T-helper 2 cell treated with Interferon-gamma antibody and Interleukin-4, amounts not matched to agents 5 μg/mL and 100 μg/mL, for 36 hours (primary cell): ENCODE data around the gene OR1M1.
"Not testable (repeated sequence)": the region's sequence is repeated elsewhere in the genome, so short reads cannot be mapped to it uniquely, and the experiment has no call there.

Source experiments
- DNase-seq: peaks from one replicate; pipeline ENCODE4 v3.0.0; 2021; ENCODE audit warnings: low spot score
- H3K27ac Mint-ChIP-seq: one replicate; pipeline ENCODE4 v1.8.0; 2021; ENCODE audit warnings: mild to moderate bottlenecking, mixed read lengths
- H3K27me3 Mint-ChIP-seq: one replicate; pipeline ENCODE4 v1.8.0; 2021; ENCODE audit warnings: low read depth, mixed read lengths
- H3K36me3 Mint-ChIP-seq: one replicate; pipeline ENCODE4 v1.8.0; 2021; ENCODE audit warnings: low read depth, mixed read lengths
- H3K4me1 Mint-ChIP-seq: one replicate; pipeline ENCODE4 v1.8.0; 2021; ENCODE audit warnings: low read depth, mixed read lengths
- H3K4me3 Mint-ChIP-seq: one replicate; pipeline ENCODE4 v1.8.0; 2022; ENCODE audit warnings: mild to moderate bottlenecking, moderate library complexity, mixed read lengths
- H3K9me3 Mint-ChIP-seq: one replicate; pipeline ENCODE4 v1.8.0; 2021; ENCODE audit warnings: mixed read lengths

The OR1M1 gene, protein sequence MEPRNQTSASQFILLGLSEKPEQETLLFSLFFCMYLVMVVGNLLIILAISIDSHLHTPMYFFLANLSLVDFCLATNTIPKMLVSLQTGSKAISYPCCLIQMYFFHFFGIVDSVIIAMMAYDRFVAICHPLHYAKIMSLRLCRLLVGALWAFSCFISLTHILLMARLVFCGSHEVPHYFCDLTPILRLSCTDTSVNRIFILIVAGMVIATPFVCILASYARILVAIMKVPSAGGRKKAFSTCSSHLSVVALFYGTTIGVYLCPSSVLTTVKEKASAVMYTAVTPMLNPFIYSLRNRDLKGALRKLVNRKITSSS

DNA sequence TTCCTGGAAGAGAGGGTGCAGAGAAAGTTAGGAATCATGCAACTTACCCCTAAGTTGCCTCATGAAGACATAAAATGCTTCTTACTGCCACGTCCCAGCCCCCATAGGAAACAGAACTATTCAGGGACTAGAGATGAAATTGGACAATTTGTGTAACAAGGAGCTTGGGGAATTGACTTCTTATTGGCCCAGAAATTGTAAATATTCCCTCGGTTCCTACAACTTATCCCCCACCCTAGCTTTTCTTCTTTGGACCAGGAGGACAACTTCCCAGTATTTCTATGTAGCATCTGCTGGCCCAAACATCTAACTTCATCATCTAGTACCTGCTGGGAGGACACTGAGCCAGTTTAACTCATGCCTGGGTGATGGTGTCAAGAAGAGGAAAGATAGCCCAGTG lies at the start of gene OR1M1:
OR1M1 (plus strand) TSS at position 301 of the 400 bp plus-strand sequence. CDS start 6,184 bp downstream, outside the sequence.
- no peak for DNase-seq
- Mint-ChIP-seq H3K36me3 (no peaks in the 10 kb centered on the region), H3K4me3 (no peak within 1 kb of the TSS), H3K4me1 (no peaks in the 10 kb centered on the region), H3K9me3 (no peaks in the 10 kb centered on the region), H3K27me3 (no peaks in the 10 kb centered on the region), H3K27ac (no peak within 1 kb of the TSS)

DNA sequence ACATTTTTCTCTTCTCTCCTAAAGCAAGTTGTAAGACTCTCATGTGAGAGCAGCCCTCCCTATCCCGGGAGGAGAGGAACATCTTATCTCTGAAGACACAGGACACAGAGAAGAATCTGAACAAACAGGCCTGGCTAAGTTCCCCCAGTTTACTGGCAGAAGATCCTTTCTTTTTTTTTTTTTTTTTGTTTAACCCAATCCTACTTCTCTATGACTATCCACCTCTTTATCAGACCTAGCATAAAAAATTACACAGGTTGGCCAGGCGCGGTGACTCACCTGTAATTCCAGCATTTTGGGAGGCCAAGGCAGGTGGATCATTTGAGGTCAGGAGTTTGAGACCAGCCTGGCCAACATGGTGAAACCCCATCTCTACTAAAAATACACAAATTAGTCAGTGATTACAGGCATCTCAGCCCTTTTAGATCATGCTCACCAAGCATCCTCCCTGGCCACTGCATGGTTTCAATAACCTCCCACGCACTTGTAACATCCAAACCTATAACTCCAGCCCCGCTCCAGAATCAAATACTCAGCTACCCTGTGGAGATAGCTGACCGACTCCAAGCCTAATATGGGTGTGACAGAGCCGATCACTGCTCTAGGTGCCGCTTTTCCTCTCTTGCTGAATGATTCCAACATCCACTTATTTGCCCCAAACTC lies 49.3 kb upstream of the OR1M1 start:
- Mint-ChIP-seq H3K4me3 (no peak overlapping the region), H3K27ac (no peak overlapping the region), H3K36me3 (no peaks in the 10 kb centered on the region)

DNA sequence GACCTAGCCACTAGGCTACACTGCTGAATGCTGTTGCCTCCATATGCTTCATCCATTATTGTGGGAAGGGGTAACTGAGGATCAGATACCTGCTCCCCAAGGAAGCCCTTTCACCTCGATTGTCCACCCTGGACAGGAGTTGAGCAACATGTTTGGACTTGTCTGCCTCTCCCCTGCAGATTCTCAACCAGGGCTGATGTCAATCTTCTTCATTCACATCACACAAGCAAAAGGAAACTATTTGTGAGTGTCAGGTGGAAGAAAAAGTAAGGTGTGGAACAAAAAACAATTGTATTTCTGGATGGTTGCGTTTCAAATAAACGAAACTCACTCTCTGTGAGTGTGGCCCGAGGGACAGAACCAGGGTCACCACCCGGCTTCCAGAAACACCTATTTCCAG lies 47.1 kb upstream of the OR1M1 start:
- Mint-ChIP-seq H3K27me3 (no peaks in the 10 kb centered on the region), H3K9me3 (no peaks in the 10 kb centered on the region), H3K27ac (no peak overlapping the region), H3K4me3 (no peak overlapping the region), H3K4me1 (no peaks in the 10 kb centered on the region), H3K36me3 (no peaks in the 10 kb centered on the region)
- no peak for DNase-seq

More for the DNA sequence above, 49.3 kb upstream of the OR1M1 start:
- Mint-ChIP-seq H3K4me1 (no peaks in the 10 kb centered on the region), H3K9me3 (no peaks in the 10 kb centered on the region), H3K27me3 (no peaks in the 10 kb centered on the region)
- no peak for DNase-seq

DNA sequence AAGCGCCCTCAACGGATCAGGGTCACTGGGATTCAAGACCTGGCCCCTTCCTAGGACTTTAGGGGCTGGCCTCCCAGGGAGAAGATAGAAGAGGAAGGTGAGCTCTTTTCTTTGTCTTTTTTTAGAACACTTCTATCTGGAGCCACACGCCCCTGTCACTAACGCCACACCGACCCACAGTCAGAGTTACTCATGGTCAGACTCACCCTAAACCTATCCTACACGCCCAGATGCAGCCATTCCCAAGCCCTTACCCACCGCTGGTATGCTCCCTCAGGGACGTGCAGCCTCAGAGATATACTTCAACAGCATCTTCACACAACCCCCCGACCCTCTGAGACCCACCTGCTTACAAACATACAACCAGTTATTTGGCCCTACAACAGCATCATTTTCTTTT lies 46.7 kb upstream of the OR1M1 start:
- Mint-ChIP-seq H3K4me1 (no peaks in the 10 kb centered on the region), H3K27ac (no peak overlapping the region), H3K4me3 (no peak overlapping the region), H3K36me3 (no peaks in the 10 kb centered on the region), H3K9me3 (no peaks in the 10 kb centered on the region), H3K27me3 (no peaks in the 10 kb centered on the region)
- DNase-seq: no peak

DNA sequence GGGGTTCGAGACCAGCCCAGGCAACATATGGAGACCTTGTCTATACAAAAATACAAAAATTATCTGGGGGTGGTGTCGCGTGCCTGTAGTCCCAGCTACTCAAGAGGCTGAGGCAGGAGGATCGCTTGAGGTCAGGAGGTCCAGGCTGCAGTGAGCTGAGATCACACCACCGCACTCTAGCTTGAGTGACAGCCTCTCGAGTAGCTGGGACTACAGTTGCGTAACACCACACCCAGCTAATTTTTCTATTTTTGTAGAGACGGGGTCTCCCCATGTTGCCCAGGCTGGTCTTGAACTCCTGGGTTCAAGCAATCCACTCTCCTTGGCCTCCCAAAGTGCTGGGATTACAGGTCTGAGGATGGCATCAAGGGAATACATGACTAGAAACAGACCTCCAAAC lies 45.8 kb upstream of the OR1M1 start:
- Mint-ChIP-seq H3K36me3 (no peaks in the 10 kb centered on the region), H3K4me1 (no peaks in the 10 kb centered on the region), H3K27me3 (no peaks in the 10 kb centered on the region), H3K27ac (no peak overlapping the region), H3K9me3 (no peaks in the 10 kb centered on the region), H3K4me3 (no peak overlapping the region)
- no peak for DNase-seq

DNA sequence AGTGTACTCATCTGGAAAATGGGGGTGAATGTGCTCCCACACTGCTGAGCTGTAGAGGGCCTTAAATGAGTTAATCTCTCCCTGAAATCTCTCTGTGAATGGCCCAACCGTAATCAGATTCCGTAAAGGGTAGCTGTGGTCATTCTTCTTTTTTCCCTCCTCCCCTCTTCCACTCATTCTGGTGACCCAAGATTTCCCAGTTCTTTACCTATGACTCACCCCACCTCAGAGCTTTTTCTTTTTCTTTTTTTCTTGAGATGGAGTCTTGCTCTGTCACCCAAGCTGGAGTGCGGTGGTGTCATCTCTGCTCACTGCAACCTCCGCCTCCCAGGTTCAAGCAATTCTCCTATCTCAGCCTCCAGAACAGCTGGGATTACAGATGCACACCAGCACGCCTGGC lies 43.3 kb upstream of the OR1M1 start:
- H3K27ac Mint-ChIP-seq: no peak overlapping the region
- no peaks in the 10 kb centered on the region for H3K4me1 Mint-ChIP-seq
- no peaks in the 10 kb centered on the region for H3K27me3 Mint-ChIP-seq
- no peaks in the 10 kb centered on the region for H3K36me3 Mint-ChIP-seq
- H3K9me3 Mint-ChIP-seq: no peaks in the 10 kb centered on the region
- no peak overlapping the region for H3K4me3 Mint-ChIP-seq
- no peak for DNase-seq

DNA sequence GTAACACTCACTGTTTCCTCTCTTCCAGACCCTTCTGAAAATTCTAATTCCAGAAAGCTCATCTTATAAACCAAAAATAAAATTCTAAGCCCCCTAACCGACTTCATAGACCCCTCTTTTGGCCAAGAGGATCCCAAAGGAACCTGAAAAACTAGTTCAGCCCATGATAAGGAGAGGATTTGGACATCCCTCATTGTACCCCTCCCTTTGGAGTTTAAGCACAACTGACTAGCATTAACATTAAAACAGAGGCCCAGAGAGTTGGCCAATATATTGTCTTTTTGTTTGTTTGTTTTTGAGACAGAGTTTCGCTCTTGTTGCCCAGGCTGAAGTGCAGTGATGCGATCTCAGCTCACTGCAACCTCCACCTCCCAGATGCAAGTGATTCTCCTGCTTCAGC lies 42.4 kb upstream of the OR1M1 start:
- Mint-ChIP-seq H3K4me1 (no peaks in the 10 kb centered on the region), H3K27ac (no peak overlapping the region), H3K27me3 (no peaks in the 10 kb centered on the region), H3K36me3 (no peaks in the 10 kb centered on the region), H3K4me3 (no peak overlapping the region), H3K9me3 (no peaks in the 10 kb centered on the region)
- no peak for DNase-seq

DNA sequence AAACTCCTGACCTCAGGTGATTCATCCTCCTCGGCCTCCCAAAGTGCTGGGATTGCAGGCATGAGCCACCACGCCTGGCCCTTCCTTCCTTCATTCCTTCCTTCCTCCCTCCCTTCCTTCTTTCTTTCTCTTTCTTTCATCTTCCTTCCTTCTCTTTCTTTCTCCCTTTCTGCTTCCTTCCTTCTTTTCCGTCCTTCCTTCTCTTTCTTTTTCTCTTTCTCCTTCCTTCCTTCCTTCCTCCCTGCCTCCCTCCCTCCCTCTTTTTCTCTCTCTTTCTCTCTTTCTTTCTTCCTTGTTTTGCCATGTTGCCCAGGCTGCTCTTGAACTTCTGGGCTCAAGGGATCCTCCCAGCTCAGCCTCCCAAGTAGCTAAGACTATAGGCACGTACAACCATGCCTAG lies 40.2 kb upstream of the OR1M1 start:
- Mint-ChIP-seq H3K27me3 (no peaks in the 10 kb centered on the region), H3K4me1 (no peaks in the 10 kb centered on the region), H3K9me3 (no peaks in the 10 kb centered on the region), H3K36me3 (no peaks in the 10 kb centered on the region), H3K27ac (no peak overlapping the region), H3K4me3 (no peak overlapping the region)
- DNase-seq: no peak

DNA sequence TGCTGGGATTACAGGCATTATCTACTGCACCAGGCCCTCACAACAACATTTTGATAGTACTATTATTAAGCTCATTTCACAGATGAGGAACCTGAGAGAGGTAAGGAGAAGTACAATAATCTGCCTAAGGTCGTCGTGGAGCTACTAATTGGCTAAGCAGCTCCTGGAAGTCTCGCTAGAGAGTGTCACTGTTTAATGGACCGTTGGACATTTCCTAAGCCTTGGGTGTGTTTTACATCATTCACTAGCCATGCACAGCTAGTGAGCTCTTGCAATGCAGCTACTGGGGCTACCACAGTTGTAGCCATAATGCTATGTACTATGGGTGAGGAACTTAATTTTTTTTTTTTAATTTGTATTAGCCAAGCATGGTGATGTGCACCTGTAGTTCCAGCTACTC lies 34.0 kb upstream of the OR1M1 start:
- DNase-seq: no peak
- no peaks in the 10 kb centered on the region for H3K36me3 Mint-ChIP-seq
- no peaks in the 10 kb centered on the region for H3K4me1 Mint-ChIP-seq
- no peak overlapping the region for H3K4me3 Mint-ChIP-seq
- H3K9me3 Mint-ChIP-seq: no peaks in the 10 kb centered on the region
- H3K27me3 Mint-ChIP-seq: no peaks in the 10 kb centered on the region
- no peak overlapping the region for H3K27ac Mint-ChIP-seq

DNA sequence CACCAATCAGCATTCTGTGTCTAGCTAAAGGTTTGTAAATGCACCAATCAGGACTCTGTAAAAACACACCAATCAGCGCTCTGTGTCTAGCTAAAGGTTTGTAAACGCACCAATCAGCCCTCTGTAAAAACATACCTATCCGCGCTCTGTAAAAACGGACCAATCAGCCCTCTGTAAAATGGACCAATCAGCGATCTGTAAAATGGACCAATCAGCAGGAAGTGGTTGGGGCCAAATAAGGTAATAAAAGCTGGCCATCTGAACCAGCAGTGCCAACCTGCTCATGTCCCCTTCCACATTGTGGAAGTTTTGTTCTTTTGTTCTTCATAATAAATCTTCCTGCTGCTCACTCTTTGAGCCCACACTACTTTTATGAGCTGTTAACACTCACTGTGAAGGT lies 33.2 kb upstream of the OR1M1 start:
- DNase-seq, H3K36me3 Mint-ChIP-seq, H3K4me3 Mint-ChIP-seq, H3K4me1 Mint-ChIP-seq, H3K27ac Mint-ChIP-seq, H3K9me3 Mint-ChIP-seq, H3K27me3 Mint-ChIP-seq: not testable (repeated sequence)

DNA sequence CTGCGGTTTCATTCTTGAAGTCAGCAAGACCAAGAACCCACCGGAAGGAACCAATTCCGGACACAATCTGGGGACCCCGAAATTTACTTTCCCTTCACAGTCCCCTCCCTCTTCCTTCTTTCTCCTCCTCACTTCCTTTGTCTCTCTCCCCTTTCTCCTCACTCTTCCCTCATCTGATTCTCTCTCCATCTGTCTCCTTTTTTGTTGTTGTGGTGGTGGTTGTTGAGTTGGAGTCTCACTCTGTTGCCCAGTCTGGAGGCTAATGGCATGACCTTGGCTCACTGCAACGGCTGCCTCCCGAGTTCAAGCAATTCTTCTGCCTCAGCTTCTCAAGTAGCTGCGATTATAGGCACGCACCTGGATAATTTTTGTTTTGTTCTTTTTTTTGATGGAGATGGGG lies 32.7 kb upstream of the OR1M1 start:
- no peaks in the 10 kb centered on the region for H3K27me3 Mint-ChIP-seq
- DNase-seq: no peak
- no peaks in the 10 kb centered on the region for H3K36me3 Mint-ChIP-seq
- no peak overlapping the region for H3K27ac Mint-ChIP-seq
- no peaks in the 10 kb centered on the region for H3K4me1 Mint-ChIP-seq
- H3K4me3 Mint-ChIP-seq: no peak overlapping the region
- no peaks in the 10 kb centered on the region for H3K9me3 Mint-ChIP-seq

DNA sequence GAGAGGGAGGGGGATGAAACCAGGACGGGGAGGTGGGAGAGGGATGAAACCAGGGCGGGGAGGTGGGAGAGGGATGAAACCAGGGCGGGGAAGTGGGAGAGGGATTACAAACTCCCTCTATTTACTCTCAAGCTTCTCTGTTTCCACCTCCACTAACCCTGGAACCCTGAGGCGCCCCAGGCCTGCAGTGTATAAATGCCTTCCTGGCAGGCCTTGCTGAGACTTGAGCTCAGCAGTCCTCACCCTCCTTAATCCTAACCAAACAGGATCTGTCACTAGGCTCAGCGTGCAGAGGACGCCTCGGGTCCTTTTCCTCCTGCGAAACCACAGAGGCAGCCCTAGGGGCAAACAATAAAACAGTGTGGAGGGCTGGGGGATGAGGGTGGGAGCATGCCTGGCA lies 32.1 kb upstream of the OR1M1 start:
- Mint-ChIP-seq H3K36me3 (no peaks in the 10 kb centered on the region), H3K9me3 (no peaks in the 10 kb centered on the region)

DNA sequence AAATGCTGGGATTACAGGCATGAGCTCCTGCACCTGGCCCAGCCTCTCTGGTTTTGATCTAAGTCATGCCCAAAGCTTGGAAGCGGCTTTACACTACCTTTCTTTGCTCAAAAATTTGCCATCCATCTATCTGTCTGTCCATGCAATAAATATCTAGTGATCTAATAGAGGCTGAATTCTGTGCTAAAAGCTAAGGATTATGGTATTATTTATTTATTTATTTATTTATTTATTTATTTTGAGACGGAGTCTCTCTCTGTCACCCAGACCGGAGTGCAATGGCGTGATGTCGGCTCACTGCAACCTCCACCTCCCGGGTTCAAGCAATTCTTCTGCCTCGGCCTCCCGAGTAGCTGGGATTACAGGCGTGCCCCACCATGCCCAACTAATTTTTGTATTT lies 30.7 kb upstream of the OR1M1 start:
- H3K27ac Mint-ChIP-seq, H3K27me3 Mint-ChIP-seq, DNase-seq, H3K36me3 Mint-ChIP-seq, H3K9me3 Mint-ChIP-seq, H3K4me3 Mint-ChIP-seq, H3K4me1 Mint-ChIP-seq: not testable (repeated sequence)

More for the DNA sequence above, 32.1 kb upstream of the OR1M1 start:
- H3K27ac Mint-ChIP-seq: no peak overlapping the region
- no peak overlapping the region for H3K4me3 Mint-ChIP-seq
- H3K4me1 Mint-ChIP-seq: no peaks in the 10 kb centered on the region
- no peak for DNase-seq
- no peaks in the 10 kb centered on the region for H3K27me3 Mint-ChIP-seq

DNA sequence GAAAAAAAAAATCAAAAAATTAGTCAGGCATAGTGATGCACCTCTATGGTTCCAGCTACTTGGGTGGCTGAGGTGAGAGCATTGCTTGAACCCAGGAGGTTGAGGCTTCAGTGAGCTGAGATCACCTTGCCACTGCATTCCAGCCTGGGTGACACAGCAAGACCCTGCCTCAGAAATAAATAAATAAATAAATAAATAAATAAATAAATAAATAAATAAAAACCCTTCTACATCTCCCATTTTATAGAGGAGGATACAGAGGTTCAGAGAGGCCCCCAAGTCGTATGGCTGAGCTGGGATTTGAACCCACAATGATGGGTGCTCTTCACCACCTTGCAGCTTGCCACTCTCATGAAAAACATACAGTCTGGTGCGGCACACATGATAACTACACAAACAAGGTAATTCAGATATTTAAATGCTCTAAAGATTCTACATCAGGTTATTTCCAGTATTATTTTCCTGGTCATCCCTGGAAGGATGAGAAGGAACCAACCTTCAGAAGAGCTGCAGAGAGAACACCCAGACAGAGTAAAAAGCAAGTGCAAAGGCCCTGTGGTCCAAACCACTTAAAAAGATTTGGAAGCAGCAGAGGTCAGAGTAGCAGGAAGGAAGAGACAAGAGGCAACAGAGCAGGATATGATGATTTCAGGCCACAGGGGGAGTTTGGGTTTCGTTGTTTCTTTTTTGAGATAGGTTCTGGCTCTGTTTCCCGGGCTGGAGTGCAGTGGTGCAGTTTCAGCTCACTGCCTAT lies 29.2 kb upstream of the OR1M1 start:
- H3K27me3 Mint-ChIP-seq: no peaks in the 10 kb centered on the region
- no peak for DNase-seq
- H3K4me1 Mint-ChIP-seq: no peaks in the 10 kb centered on the region
- no peaks in the 10 kb centered on the region for H3K9me3 Mint-ChIP-seq
- H3K4me3 Mint-ChIP-seq: no peak overlapping the region
- H3K27ac Mint-ChIP-seq: no peak overlapping the region
- H3K36me3 Mint-ChIP-seq: no peaks in the 10 kb centered on the region
